Osteoblast (primary cell): Measurements from ENCODE around the gene SCAI. TPM values are rescaled to one million over a fixed set of nuclear protein-coding genes. Genes with fewer than 3 reads are reported as not detected.

ENCODE experiments used
- DNase-seq: peaks from one replicate; pipeline ENCODE4 v3.0.0; 2011; ENCODE audit warnings: low spot score, mixed read lengths; ENCODE audit not compliant: insufficient read length; ENCODE audit errors: missing footprints
- H2AFZ ChIP-seq: 2 replicates; pipeline ENCODE4 v1.6.0; 2011; ENCODE audit warnings: mild to moderate bottlenecking, low read length
- H3K27ac ChIP-seq: 2 replicates; pipeline ENCODE4 v1.5.1; 2011; ENCODE audit warnings: mild to moderate bottlenecking, low read depth, low read length, moderate library complexity
- H3K27me3 ChIP-seq: 2 replicates; pipeline ENCODE4 v1.6.0; 2012; ENCODE audit warnings: mild to moderate bottlenecking, control low read depth, inconsistent platforms, low read length, moderate library complexity; ENCODE audit not compliant: insufficient read depth
- H3K36me3 ChIP-seq: 2 replicates; pipeline ENCODE4 v1.5.1; 2011; ENCODE audit warnings: mild to moderate bottlenecking, low read length, control low read depth, moderate library complexity; ENCODE audit not compliant: insufficient read depth
- H3K4me1 ChIP-seq: 2 replicates; pipeline ENCODE4 v1.5.1; 2011; ENCODE audit warnings: mild to moderate bottlenecking, low read length, control low read depth, moderate library complexity; ENCODE audit not compliant: insufficient read depth
- H3K4me2 ChIP-seq: 2 replicates; pipeline ENCODE4 v1.6.0; 2011; ENCODE audit warnings: mild to moderate bottlenecking, low read length; ENCODE audit not compliant: insufficient read depth
- H3K4me3 ChIP-seq: fragments of 200-600 bp; sonication (generic); 3 replicates; pipeline ENCODE4 v1.5.1; 2012; ENCODE audit warnings: mild to moderate bottlenecking, low read length, inconsistent platforms; ENCODE audit not compliant: insufficient read depth
- H3K79me2 ChIP-seq: 2 replicates; pipeline ENCODE4 v1.6.0; 2012; ENCODE audit warnings: mild to moderate bottlenecking, low read length, control low read depth, inconsistent platforms; ENCODE audit not compliant: insufficient read depth
- H3K9me3 ChIP-seq: 2 replicates; pipeline ENCODE4 v1.5.1; 2011; ENCODE audit warnings: low read depth, low read length, control low read depth
- H4K20me1 ChIP-seq: 2 replicates; pipeline ENCODE4 v1.6.0; 2012; ENCODE audit warnings: mild to moderate bottlenecking, low read length, control low read depth; ENCODE audit not compliant: insufficient read depth
- CTCF ChIP-seq: IDR thresholded peaks from 2 replicates; pipeline ENCODE4 v1.5.1; 2011; ENCODE audit warnings: mild to moderate bottlenecking, low read depth, low read length, moderate library complexity; ENCODE audit errors: extremely low read depth
- total RNA-seq: library from RNA; depleted of rRNA; stranded (reverse); fragments of >200 nt; gene quantifications from 2 replicates; pipeline ENCODE4 v1.2.3, GENCODE V29; 2012

SCAI gene
- total RNA-seq, 1 donor = 11.2 TPM

- Histone ChIP-seq H4K20me1 (no peaks in the 10 kb centered on the region), H3K4me1 (peaks cover 9% of the 10 kb centered on the region), H2AFZ (no peak overlapping the region), H3K4me3 (no peak overlapping the region), H3K4me2 (peak overlapping the region; percentile 24), H3K79me2 (peaks cover 8% of the 10 kb centered on the region), H3K9me3 (no peaks in the 10 kb centered on the region), H3K27me3 (no peaks in the 10 kb centered on the region), H3K36me3 (no peaks in the 10 kb centered on the region), H3K27ac (peak overlapping the region; percentile 41)
- peak; percentile 87 for DNase-seq
- TF ChIP-seq CTCF = no peak
Measured at GRCh38 chr9:125106285-125106893, 36.9 kb downstream of the SCAI start.

GRCh38 chr9:125103770-125104460 is 39.4 kb downstream of the SCAI start:
- Histone ChIP-seq H3K36me3 (no peaks in the 10 kb centered on the region), H3K4me1 (peaks cover 16% of the 10 kb centered on the region), H3K79me2 (peaks cover 9% of the 10 kb centered on the region), H4K20me1 (no peaks in the 10 kb centered on the region), H2AFZ (no peak overlapping the region), H3K27me3 (no peaks in the 10 kb centered on the region), H3K4me2 (no peak overlapping the region), H3K27ac (no peak overlapping the region), H3K4me3 (no peak overlapping the region), H3K9me3 (no peaks in the 10 kb centered on the region)
- TF ChIP-seq CTCF = no peak
- no peak for DNase-seq

- no peak for DNase-seq
- peaks cover 23% of the 10 kb centered on the region for H3K4me1 ChIP-seq
- H3K36me3 ChIP-seq = no peaks in the 10 kb centered on the region
- H3K27ac ChIP-seq = no peak overlapping the region
- H3K9me3 ChIP-seq = no peaks in the 10 kb centered on the region
- H2AFZ ChIP-seq = no peak overlapping the region
- peaks cover 9% of the 10 kb centered on the region for H3K79me2 ChIP-seq
- no peak overlapping the region for H3K4me3 ChIP-seq
- H3K4me2 ChIP-seq = no peak overlapping the region
- H4K20me1 ChIP-seq = no peaks in the 10 kb centered on the region
- no peak for TF ChIP-seq CTCF
- H3K27me3 ChIP-seq = no peaks in the 10 kb centered on the region
Measured at GRCh38 chr9:125103021-125103420, 40.3 kb downstream of the SCAI start.

GRCh38 chr9:125100822-125101221 is 42.5 kb downstream of the SCAI start:
- Histone ChIP-seq H3K36me3 (no peaks in the 10 kb centered on the region), H3K4me3 (no peak overlapping the region), H4K20me1 (no peaks in the 10 kb centered on the region), H3K4me2 (no peak overlapping the region), H3K4me1 (peaks cover 14% of the 10 kb centered on the region), H3K27ac (no peak overlapping the region), H2AFZ (no peak overlapping the region), H3K27me3 (no peaks in the 10 kb centered on the region), H3K79me2 (peaks cover 9% of the 10 kb centered on the region), H3K9me3 (no peaks in the 10 kb centered on the region)
- TF ChIP-seq CTCF = no peak
- no peak for DNase-seq
